NCI-H2196 treated with DMSO at 0.1 percent for 48 hours (cell line): ENCODE results near the gene STXBP5L.
"Not testable (repeated sequence)": the region's sequence is repeated elsewhere in the genome, so short reads cannot be mapped to it uniquely, and the experiment has no call there.

ENCODE experiments used
- DNase-seq: peaks from one replicate; lab custom pipeline; 2025; ENCODE audit not compliant: unreplicated experiment; lab: John Stamatoyannopoulos, UW

STXBP5L gene

DNA sequence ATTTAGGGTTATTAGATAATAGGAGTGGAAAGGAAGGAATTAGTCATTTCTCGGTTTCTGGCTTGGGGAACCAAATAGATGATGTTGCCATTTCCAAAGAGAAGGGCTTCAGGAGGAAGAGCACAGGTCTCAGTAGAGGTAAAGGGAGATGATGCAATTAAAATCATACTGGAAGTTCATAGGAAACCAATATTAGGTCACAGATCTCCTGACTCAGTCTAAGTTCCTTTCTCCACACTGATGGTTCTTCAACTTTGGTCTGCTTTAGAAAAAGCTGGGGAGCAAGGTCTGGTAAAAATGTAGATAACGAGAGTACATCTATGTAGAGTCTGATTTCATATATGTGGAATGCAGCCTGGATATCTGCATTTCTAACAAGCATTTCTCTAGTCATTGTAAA is 506.9 kb downstream of the STXBP5L start:
- DNase-seq = no peak

DNA sequence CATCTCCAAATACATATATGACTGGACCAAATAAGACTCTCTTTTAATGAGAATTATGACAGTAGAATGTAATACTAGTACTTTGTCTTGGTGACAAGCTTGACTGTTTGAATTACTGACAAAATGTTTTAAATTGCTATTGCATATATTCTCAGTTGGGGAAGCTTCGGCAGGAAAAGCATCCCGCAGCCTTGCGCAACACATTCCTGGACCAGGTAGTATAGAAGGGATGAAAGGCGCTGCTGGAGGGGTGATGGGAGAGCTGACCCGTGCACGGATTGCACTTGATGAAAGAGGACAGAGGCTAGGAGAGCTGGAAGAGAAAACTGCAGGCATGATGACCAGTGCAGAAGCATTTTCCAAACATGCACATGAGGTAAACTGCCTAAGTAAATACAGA is 510.2 kb downstream of the STXBP5L start:
- DNase-seq = no peak

DNA sequence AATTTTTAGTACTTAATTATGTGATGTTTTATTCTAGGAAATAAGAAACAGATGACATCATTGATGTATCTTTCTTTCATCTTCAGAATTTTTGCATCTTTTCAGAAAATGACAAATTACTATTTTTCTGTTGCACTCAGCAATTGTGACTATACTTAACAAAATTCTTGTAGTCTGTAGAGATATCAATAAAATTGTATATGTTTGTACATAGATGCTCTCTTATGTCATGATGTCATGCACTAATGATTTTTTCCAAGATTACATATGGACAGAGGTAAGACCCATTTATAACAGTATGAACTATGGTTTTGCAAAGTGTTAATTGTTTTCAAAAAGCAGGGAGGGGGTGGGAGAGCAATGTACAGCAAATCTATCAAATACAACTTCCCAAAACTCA is 516.5 kb downstream of the STXBP5L start:
- no peak for DNase-seq

DNA sequence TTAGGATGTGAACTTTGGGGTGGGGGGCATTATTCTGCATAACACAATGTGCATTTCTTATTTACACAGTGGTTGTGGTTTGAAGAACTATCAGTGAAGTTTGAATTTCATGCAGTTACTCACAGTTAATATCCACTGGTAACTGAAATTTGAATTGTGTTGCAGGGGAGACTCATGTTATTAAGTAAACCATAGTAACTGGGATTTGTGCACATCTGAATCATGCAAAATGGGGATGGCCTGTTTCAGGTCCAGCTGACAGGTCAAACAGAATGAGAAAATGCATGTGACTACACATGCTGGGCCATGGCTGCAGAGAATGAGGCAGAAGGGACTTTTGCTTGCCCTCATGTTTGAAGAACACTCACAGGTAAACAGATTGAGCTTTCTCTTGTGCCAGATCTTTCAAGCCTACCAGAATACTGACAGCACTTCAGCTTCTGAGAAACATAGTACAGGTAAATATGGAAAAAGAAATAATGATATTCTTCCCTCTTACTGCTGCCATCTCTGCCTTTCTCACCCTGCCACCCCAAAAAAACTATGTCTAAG is 522.7 kb downstream of the STXBP5L start:
- no peak for DNase-seq

DNA sequence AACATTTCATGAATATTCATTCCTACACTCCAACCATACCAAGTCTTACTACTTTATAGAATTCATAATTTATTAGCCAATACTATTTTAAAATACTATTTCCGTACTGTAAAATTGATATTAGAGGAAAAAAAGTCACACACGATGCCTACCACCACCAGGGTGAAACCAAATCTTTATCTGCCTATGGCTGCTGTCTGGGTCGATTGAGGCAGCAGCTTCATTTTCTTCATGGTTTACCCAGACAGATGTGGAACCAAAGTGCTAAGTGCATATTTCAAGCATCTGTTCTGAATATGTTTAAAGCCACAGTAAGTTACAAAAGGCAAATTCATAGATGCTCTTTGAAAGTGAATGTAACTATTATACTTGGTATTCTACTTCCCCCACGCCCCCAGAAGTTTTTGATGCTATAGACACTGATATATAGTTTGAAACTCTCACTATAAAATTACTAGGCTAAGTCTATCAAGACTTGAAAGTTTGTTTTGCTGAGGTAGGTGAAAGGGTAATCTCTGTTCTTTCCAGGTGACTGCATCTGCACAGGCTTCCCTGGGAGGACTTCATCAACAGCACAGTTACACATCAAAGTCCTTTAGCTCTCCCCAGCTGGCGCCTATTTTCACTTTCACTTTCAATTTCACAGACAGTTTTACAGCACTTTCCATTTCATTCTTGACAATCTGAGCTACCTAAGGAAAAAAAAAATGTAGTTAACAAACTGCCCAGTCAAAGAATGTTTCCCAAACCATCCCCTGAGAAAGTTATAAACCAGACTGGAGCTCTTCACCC is 523.9 kb downstream of the STXBP5L start:
- peak; percentile 56 for DNase-seq

DNA sequence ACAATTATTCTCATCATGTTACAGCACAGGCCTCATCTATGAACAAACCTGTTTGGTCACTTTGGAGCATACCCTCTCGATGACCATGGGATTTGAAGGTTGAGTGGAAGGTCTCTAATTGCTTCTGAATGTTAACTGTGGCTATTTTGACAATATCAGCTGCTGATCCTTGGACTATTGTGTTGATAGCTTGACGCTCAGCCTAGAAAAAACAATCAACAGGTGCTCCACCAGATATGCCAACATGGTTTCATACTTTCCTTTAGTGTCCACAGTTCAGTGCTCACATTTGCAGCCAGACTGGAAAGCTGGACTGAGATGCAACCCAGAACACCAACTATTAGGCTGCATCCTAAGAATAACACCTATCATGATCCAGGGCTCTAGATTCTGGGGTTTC is 528.1 kb downstream of the STXBP5L start:
- peak; percentile 41 for DNase-seq

DNA sequence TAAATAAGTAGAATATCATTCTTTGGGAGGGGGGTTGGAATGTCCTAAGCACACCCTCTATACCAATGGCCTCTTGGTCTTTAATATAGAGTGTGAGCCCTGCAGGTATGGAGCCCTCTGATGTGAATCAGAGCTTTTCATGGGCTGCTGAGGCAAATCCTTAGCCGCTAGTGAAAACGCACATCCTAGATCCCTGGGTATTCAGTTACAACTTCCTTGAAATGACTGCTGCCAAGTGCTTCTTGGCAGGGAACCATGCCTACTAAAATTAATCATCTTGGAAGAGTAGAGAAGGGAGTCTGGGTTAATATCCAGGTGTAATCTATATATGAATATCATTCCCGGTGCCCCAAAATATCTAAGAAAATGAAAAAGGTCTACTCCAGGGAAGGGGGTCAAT is 528.6 kb downstream of the STXBP5L start:
- DNase-seq = peak; percentile 60

DNA sequence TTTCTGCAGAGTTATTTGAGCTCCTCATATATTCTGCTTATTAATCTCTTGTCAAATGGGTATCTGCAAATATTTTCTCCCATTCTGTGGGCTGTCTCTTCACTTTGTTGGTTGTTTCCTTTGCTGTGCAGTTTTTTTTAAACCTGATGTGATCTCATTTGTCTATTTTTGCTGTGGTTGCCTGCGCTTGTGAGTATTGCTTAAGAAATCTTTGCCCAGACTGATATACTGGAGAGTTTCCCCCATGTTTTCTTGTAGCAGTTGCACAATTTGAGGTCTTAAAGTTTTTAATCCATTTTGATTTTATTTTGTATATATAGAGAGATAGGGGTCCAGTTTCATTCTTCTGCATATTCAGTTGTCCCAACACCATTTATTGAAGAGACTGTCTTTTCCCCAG is 535.5 kb downstream of the STXBP5L start:
- DNase-seq = no peak

DNA sequence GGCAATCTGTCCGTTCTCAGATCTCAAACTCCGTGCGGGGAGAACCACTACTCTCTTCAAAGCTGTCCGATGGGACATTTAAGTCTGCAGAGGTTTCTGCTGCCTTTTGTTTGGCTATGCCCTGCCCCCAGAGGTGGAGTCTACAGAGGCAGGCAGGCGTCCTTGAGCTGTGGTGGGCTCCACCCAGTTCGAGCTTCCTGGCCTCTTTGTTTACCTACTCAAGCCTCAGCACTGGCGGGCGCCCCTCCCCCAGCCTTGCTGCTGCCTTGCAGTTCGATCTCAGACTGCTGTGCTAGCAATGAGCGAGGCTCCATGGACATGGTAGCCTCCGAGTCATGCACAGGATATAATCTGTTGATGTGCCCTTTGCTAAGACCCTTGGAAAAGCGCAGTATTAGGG is 543.7 kb downstream of the STXBP5L start:
- DNase-seq = not testable (repeated sequence)

DNA sequence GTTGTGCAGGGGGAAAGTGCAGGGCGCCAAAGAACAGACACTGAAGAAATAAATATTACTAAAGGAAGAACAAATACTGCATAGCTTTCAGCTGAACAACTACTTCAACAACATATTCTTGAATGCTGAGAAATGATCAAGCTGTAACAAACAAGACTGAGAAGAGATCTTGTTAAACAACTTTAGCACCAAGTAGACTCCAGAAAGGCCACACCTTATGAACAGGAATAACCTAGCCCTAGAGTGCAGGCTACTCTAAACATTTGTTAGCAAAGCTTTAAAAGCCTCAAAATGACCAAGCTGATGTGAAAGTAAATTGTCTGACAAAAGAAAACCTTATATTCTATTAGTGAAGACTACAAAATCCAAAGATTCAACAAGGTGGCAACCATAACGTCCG is 554.6 kb downstream of the STXBP5L start:
- DNase-seq = no peak

DNA sequence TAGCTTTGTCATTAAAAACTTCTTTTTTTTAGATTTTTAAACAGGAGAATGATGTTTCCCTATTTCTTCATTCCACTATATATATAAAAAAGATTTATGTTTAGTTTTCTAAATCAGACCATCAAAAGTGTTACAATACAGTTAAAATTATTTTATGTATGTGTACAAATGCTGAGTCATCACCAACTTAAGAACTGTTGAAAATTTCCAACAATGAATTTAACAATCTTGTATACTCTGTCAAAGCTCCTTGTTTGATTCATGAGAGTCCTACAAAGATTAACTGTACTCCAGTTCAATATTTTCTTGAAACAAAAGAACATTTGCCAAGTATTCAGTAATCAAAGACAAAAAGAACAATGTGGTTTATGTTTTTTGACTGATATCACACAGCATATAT is 555.7 kb downstream of the STXBP5L start:
- DNase-seq = no peak

DNA sequence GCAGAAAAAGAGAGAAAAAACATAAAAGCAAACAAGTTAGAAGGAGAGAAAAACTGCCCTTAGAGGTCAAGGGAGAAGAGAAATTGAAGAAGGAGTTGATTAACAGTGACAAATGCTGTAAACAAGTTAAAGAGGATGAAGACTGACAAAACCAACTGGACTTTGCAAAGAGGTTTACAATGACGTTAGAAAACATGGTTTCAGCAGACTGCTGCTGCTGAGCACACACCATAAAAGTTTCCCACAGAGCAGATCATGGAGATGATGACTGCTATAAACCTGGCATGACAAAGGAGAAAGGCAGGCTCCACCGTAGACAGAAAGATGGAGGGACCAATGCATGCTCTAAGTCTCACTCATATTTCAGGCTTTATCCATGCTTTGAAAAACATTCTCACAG is 559.1 kb downstream of the STXBP5L start:
- DNase-seq = no peak

DNA sequence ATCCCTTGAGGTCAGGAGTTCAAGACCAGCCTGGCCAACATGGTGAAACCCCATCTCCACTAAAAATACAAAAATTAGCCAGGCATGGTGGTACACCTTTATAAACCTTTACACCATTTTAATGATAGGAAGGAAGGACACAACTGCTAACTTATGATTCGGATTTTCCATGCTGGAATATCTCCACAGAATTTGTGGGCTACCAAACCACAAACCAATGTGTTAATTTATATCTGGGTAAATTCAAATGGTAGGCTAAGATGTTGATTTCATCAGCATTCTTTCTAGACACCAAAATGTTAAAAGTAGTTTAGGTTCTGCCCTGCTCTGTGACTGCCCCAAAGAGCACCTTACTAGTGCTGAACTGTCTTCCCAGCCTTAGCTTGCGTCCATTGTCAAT is 565.0 kb downstream of the STXBP5L start:
- no peak for DNase-seq
